Measurements from ENCODE around the gene EFNA5. TPM values are rescaled to one million over a fixed set of nuclear protein-coding genes. Genes with fewer than 3 reads are reported as not detected.

Gene EFNA5
- total RNA-seq, 4 donors from 2014 or later: 2.8 to 5.7 (median 3.7) TPM

- TF ChIP-seq POLR2A (IDR thresholded peaks at IDR 0.05; ENCODE audit: low read depth) (no peak), EP300 (IDR thresholded peaks at IDR 0.05) (no peak), POLR2AphosphoS5 (IDR thresholded peaks at IDR 0.05) (no peak), CTCF (IDR thresholded peaks at IDR 0.05) (no peak)
These were observed 154.1 kb downstream of the EFNA5 start for GRCh38 chr5:107516452-107517184.

GRCh38 chr5:107515521-107516080 is 155.1 kb downstream of the EFNA5 start:
- Histone ChIP-seq H3K27me3 (no peaks in the 10 kb centered on the region), H3K9me3 (no peaks in the 10 kb centered on the region), H3K4me1 (peaks cover 7 to 10% (median 8%) of the 10 kb centered on the region in 4 donors), H3K36me3 (no peaks in the 10 kb centered on the region), H3K4me3 (no peak overlapping the region), H3K27ac (replicated peaks in 1 of 4) (no peak overlapping the region)
- 96% methylated on average over 7 of the region's 7 CpGs for WGBS
- intact Hi-C loops (cut with DNase I): no loop called here
- no peak for DNase-seq (ENCODE audit: extremely low spot score)
- TF ChIP-seq POLR2AphosphoS5 (IDR thresholded peaks at IDR 0.05): no peak
- no peak for TF ChIP-seq EP300 (IDR thresholded peaks at IDR 0.05)
- no peak for TF ChIP-seq POLR2A (IDR thresholded peaks at IDR 0.05; ENCODE audit: low read depth)
- no peak for TF ChIP-seq CTCF (IDR thresholded peaks at IDR 0.05)

More at GRCh38 chr5:107516452-107517184, 154.1 kb downstream of the EFNA5 start:
- WGBS: 78% methylated on average over 3 of the region's 3 CpGs
- no peak overlapping the region for H3K27ac ChIP-seq (replicated peaks in 1 of 4)
- no peaks in the 10 kb centered on the region for H3K9me3 ChIP-seq
- H3K27me3 ChIP-seq: no peaks in the 10 kb centered on the region
- no peak for DNase-seq (ENCODE audit: extremely low spot score)
- intact Hi-C loops (cut with DNase I): no loop called here
- no peaks in the 10 kb centered on the region for H3K36me3 ChIP-seq
- peaks cover 8 to 11% (median 9%) of the 10 kb centered on the region in 4 donors for H3K4me1 ChIP-seq
- H3K4me3 ChIP-seq: no peak overlapping the region

GRCh38 chr5:107514305-107514704 is 156.4 kb downstream of the EFNA5 start:
- H3K27me3 ChIP-seq: no peaks in the 10 kb centered on the region
- no peaks in the 10 kb centered on the region for H3K9me3 ChIP-seq
- H3K27ac ChIP-seq (replicated peaks in 1 of 4): no peak overlapping the region
- no peak for TF ChIP-seq EP300 (IDR thresholded peaks at IDR 0.05)
- no peak for TF ChIP-seq POLR2AphosphoS5 (IDR thresholded peaks at IDR 0.05)
- TF ChIP-seq CTCF (IDR thresholded peaks at IDR 0.05): no peak
- TF ChIP-seq POLR2A (IDR thresholded peaks at IDR 0.05; ENCODE audit: low read depth): no peak
- WGBS: 69% methylated on average over 2 of the region's 2 CpGs
- no peak overlapping the region for H3K4me3 ChIP-seq
- intact Hi-C loops (cut with DNase I): no loop called here
- no peak for DNase-seq (ENCODE audit: extremely low spot score)
- no peaks in the 10 kb centered on the region for H3K4me1 ChIP-seq
- no peaks in the 10 kb centered on the region for H3K36me3 ChIP-seq

GRCh38 chr5:107513337-107514085 is 157.2 kb downstream of the EFNA5 start:
- no peak overlapping the region for H3K27ac ChIP-seq (replicated peaks in 1 of 4)
- intact Hi-C loops (cut with DNase I): no loop called here
- H3K4me1 ChIP-seq: no peaks in the 10 kb centered on the region
- no peaks in the 10 kb centered on the region for H3K36me3 ChIP-seq
- 70% methylated on average over 10 of the region's 10 CpGs for WGBS
- H3K4me3 ChIP-seq: no peak overlapping the region
- H3K9me3 ChIP-seq: no peaks in the 10 kb centered on the region
- DNase-seq (ENCODE audit: extremely low spot score): no peak
- no peak for TF ChIP-seq POLR2AphosphoS5 (IDR thresholded peaks at IDR 0.05)
- TF ChIP-seq POLR2A (IDR thresholded peaks at IDR 0.05; ENCODE audit: low read depth): no peak
- no peak for TF ChIP-seq EP300 (IDR thresholded peaks at IDR 0.05)
- TF ChIP-seq CTCF (IDR thresholded peaks at IDR 0.05): no peak
- no peaks in the 10 kb centered on the region for H3K27me3 ChIP-seq
